ENCODE results near the gene CHST6.
A peak's percentile ranks its signal among the peaks of the same experiment; 100 is the strongest.
"Not testable (repeated sequence)": the region's sequence is repeated elsewhere in the genome, so short reads cannot be mapped to it uniquely, and the experiment has no call there.

CHST6 gene

DNA sequence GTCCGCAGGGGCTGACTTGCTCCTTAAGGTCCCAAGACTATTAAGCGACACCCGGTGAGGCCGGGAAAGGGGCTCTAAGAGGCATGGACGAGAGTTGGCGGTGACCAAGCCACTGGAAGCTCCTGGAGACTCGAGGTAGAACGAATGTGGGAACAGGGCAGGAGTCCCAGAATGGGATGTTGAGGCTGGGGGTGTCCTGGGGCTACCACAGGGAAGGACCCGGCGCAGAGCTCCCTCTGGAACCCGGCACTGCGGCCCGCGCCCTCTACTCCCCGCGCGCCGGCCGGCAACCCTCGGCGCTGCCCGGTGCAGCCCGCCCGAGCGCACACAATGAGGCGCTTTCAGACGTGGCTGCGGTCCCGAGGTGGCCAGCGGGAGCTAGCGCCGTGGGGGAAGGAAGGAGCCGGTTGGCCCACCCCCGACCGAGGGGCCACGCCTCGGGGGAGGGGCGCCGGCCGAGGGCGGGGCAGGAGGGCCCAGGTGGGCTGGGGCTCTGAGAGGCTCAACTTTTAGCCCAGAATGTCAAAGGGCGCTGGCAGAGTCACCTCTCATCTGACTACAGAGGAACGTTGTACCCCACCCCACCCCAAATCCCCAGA is at the start of gene CHST6:
TSS of gene CHST6 (minus strand) at position 366 of the 599 bp plus-strand sequence. CDS start 15,613 bp downstream, outside the sequence.
- no peak for DNase-seq (ENCODE audit: low spot score)

DNA sequence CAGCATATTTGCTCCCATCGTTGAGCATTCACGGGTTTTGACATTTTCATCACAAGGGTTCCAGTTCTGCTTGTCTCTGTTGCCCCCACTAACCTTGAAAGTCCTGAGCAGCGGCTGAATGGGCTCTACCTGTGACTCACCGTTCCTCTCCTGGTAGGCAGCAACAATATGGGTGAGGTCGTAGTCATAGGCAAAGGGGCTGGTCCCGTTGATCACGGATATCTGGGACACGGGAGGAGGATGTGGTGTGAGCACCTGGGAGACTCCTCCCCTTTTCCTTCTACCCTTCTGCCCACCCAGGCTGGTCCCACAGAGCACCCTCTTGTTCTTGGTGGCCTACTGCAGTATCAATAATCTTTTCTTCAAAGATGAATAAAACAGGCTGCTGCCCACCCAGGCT is 47.2 kb upstream of the CHST6 start:
- DNase-seq (ENCODE audit: low spot score), result not testable (repeated sequence)

DNA sequence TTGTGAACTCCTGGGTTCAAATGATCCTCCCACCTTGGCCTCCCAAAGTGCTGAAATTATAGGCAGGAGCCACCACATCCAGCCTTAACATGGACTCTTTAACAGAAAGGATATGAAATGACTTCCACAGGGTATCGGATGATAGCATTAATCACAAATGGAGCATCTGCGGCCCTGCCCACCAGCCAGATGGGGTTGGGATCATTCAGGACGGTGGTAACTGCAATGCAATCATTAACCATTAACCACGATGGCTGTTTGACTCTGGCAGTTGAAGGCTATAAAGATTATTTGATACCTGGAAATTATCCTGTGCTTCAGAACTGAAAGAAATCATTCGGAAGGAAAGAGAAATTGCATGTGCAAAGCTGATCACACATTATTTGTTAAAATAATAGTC is 46.0 kb upstream of the CHST6 start:
- DNase-seq (ENCODE audit: low spot score), result no peak

- not testable (repeated sequence) for DNase-seq (ENCODE audit: low spot score)
Observed at GRCh38 chr16:75538882-75539565, 43.8 kb upstream of the CHST6 start.

- no peak for DNase-seq (ENCODE audit: low spot score)
Observed at GRCh38 chr16:75537776-75538175, 42.5 kb upstream of the CHST6 start.

GRCh38 chr16:75535901-75536300 is 40.7 kb upstream of the CHST6 start, which contains the start of gene CHST5:
Gene CHST5, minus strand, starts transcription at chr16:75536108. Its CDS starts 5,724 bp downstream, at chr16:75530384.
- no peak for DNase-seq (ENCODE audit: low spot score)

- no peak for DNase-seq (ENCODE audit: low spot score)
Observed at GRCh38 chr16:75535211-75535843, 40.1 kb upstream of the CHST6 start.

DNA sequence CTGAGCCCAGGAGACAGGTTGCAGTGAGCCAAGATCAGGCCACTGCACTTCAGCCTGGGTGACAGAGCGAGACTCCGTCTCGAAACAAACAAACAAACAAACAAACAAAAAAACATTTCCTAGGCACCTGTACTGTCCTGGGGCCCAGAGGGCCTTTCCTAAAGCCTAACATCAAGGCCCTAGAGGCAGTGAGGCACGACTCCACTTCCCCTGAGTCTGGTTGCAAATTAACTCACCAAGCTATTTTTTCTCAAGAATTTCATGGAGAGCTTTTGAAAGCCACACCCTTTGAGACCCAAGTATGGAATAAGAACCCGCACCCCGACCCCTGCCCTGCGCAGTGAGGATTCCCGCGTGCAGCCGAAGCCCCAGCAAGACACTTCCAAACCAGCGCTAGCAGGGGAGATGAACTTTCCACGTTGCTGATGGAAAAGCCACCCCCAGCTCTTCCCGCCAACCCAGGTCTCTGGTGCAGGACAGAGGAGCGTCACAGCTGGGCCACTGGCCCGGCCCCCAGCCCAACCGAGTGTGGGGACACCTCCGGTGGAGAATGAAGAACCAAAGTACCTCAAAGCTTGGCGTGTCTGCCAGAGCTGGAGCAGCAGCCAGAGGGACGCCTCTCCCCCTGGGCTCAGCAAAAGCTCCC is 39.4 kb upstream of the CHST6 start:
- no peak for DNase-seq (ENCODE audit: low spot score)

- DNase-seq (ENCODE audit: low spot score), result no peak
Observed at GRCh38 chr16:75532791-75533190, 37.5 kb upstream of the CHST6 start.

- no peak for DNase-seq (ENCODE audit: low spot score)
Observed at GRCh38 chr16:75532142-75532765, 37.0 kb upstream of the CHST6 start.

DNA sequence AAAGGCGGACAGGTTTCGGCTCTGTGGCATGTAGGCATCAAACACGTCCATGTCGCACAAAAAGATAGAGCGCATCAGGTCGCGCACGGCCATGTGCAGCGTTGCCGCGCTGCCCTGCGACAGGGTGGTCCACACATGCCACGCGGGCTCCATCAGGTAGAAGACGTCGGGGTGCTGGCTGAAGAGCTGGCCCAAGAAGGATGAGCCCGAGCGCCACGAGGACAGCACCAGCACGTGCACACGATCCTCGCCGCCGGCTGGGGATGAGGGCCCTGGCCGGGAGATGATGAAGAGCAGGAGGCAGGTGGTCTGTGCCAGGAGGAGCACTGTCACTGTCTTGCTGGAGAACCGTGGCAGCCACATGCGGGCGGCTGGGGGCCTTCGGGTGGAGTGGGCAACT is 34.7 kb upstream of the CHST6 start:
- no peak for DNase-seq (ENCODE audit: low spot score)

GRCh38 chr16:75529056-75529905 is 34.0 kb upstream of the CHST6 start:
- no peak for DNase-seq (ENCODE audit: low spot score)

DNA sequence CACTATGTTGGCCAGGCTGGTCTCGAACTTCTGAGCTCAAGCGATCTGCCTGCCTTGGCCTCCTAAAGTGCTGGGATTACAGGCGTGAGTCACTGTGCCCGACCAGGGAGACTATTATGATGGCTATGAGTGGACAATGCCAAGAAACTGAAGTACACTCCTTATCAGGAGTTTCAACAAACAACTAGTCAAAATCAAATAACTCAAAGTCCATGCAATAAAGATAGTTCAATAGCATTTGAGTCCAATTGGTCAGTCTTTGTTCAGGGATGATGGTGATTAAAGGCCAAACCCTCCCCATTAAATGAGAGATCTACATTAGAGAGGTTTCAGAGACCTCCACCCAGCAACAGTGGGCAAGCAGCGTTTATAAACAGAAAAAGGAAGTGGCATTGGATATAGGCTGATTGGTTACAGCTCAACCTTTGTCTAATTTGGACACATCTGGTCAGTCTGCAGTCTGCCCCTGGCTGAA is 32.6 kb upstream of the CHST6 start:
- no peak for DNase-seq (ENCODE audit: low spot score)

DNA sequence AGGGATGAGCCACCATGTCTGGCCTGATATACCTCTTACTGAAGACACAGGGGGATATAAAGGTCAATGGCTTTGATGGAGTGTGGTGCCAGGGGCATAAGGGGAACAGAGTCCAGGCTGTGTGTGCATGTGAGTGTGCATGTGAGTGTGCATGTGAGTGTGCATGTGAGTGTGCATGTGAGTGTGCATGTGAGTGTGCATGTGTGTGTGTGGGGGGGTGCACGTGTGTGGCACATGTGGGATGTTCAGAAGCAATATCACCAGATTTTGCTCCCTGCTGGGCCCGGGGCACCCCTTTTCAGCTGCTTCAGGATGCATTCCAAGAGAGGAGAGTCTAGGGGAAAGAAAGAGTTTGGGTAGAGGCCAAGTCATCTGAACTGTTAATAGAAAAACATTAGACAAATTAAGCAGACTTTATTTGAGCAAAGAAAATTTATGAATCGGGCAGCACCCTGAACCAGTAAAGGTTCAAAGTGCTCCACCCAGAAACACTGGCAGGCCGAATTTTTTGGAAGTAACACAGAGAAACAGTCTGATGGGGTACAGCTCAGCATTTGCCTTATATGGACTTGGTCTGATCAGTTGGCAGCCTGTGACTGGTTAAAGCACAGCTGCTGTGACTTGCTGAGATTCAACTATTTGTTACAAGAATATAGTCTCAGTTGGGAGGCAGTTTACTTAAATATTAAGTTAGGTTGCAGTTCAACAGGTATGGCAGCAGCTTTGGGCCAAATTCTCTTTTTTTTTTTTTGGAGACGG is 31.0 kb upstream of the CHST6 start:
- DNase-seq (ENCODE audit: low spot score), result no peak

DNA sequence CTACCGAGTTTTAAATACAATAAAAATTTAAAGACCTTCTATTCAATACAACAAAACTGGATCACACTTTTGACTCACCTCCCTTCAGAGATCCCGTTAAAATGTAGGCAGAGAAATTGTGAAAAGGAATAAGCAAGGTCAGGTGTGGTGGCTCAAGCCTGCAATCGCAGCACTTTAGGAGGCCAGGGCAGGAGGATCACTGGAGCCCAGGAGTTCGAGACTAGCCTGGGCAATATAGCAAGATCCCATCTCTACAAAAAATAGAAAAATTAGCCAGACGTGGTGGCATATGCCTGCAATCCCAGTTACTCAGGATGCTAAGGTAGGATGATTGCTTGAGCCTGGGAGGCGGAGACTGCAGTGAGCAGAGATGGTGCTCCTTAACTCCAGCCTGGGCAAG is 23.9 kb upstream of the CHST6 start:
- no peak for DNase-seq (ENCODE audit: low spot score)

DNA sequence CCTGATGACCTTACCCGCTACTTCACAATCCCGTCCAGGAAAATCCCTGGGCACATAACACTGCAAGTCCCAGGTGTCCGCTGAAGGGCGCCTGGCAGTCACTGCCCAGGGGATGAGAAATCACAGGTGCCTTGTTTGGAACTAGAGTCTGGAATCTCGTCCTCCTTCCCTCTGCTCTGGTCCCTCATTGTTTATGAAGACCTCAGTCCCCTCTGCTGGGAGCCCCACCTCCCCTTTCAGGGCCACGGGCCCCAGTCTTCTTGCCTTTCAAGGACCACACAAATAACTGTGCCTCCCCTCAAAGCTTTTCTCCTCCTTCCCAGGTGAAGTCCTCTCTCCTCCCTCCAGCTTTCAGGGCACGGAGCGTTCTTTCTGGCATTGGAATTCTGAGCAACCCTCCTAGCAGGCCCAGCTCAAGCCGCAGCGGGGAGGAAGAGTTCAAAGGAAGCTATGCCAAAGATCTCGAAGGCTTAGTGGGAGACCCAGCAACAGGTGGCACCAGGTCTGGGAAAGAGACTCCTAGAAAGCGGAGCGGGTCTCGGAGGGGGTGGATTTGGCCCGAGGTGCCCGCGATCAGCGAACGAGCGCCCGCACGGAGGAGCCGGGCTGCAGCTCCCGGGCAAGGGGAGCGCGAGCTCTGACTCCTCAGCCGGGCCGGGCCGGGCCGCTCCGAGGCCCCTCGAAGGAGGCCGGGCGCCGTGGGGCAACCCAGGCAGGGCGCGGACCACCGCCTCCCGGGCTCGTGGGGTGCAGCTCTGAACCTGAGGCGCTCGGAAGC is 21.1 kb upstream of the CHST6 start:
- DNase-seq (ENCODE audit: low spot score), result not testable (repeated sequence)

DNA sequence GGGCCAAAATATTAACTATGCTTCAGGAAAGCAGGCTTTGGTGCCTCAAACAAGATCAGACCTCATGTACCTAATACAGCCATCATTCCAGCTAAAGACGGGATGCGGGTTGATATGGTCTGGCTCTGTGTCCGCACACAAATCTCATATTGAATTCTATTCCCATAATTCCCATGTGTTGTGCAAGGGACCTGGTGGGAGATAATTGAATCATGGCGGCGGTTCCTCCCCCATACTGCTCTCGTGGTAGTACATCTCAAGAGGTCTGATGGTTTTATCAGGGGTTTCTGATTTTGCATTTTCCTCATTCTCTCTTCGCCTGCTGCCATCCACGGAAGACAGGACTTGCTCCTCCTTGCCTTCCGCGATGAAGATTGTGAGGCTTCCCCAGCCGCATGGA is 19.1 kb upstream of the CHST6 start:
- DNase-seq (ENCODE audit: low spot score), result no peak

DNA sequence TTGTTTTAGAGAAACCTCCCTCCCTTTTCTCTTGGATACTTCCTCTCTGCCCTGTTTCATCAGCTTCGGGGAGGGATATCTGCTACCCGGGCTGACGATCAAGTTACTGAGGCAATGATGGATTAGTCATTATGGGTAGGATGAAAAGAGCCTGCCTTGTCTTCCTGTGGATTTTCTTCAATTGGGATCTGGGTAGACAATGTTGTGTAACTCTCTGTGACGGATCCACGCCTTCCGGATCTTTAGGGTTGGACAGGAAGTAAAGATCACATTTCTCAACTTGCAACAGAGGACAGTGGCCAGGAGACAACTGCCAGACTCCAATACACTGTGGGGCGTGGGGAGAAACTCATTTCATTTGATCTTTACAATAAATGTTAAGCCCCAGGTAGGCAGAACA is 11.3 kb upstream of the CHST6 start:
- DNase-seq (ENCODE audit: low spot score), result no peak

DNA sequence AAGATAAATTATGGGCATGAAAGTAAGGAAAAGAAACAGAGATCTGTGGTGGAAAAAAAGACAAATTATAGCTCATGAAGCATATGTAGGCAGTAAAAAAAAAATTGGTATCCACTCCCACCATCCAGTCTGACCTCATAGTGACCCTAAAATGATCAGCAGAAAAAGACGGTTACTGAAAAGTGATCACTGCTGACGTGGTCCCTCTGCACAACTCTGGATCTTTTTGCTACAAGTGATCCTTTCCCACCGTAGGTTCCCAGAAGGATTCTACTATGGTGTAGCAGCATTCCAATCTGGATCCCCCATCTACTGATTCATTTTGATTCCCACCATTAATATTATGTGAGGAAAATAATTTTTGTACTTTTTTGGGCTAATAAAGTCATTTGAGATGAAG is 10.9 kb upstream of the CHST6 start:
- no peak for DNase-seq (ENCODE audit: low spot score)

DNA sequence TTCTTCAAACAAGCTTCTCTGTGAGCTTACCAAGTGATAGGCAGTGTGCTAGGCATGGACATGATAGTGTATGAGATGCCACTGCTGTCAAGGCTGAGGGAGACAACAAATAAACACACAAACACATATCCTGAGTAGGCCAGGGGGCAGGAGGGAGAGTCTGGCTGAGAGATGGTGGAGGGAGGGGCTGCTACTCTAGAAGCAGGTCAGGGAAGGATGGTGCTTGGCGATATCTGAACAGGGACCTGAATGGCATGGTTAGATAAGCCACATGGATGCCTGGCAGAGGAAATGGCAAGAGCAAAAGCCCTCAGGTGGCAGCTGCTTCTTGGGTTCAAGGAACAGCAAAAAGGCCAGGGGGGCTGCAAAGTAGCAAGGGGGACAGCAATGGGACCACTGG is 8.6 kb upstream of the CHST6 start:
- peak; percentile 81 for DNase-seq (ENCODE audit: low spot score)
